Activated CD8-positive, alpha-beta memory T cell treated with anti-CD3 and anti-CD28 coated beads for 36 hours (primary cell): ENCODE measurements around the gene RSPH6A. TPM values are rescaled to one million over a fixed set of nuclear protein-coding genes. Genes with fewer than 3 reads are reported as not detected.
"Not testable (repeated sequence)": the region's sequence is repeated elsewhere in the genome, so short reads cannot be mapped to it uniquely, and the experiment has no call there.

Experiments
- CTCF ChIA-PET: fragments of 350-600 bp; sonication (Branson Sonifier 250); formaldehyde crosslinking; loops from one replicate; lab custom pipeline; 2021; ENCODE audit warnings: antibody characterized with exemption; lab: Charles Lee
- POLR2A ChIA-PET: fragments of 350-600 bp; sonication (Branson Sonifier 250); formaldehyde crosslinking; loops from one replicate; lab custom pipeline; 2021; ENCODE audit warnings: antibody characterized with exemption; lab: Charles Lee
- total RNA-seq, 2 experiments: library from RNA; stranded (reverse); gene quantifications; one replicate each; pipeline ENCODE4 v1.2.3, GENCODE V29; 2021

RSPH6A gene
- total RNA-seq, 2 experiments from 2014 or later, result 0.17 to 0.23 TPM

GRCh38 chr19:45766296-45766868 is 48.7 kb downstream of the RSPH6A start:
- ChIA-PET CTCF (interaction anchor here (1.0 kb wide), 1 partner anchor 51 kb away, joined by 3 read pairs; no protein-coding TSS in a partner anchor), POLR2A (no interaction called here)

- ChIA-PET POLR2A (no interaction called here), CTCF (no interaction called here)
These were observed 49.3 kb downstream of the RSPH6A start for GRCh38 chr19:45765702-45766295.

DNA sequence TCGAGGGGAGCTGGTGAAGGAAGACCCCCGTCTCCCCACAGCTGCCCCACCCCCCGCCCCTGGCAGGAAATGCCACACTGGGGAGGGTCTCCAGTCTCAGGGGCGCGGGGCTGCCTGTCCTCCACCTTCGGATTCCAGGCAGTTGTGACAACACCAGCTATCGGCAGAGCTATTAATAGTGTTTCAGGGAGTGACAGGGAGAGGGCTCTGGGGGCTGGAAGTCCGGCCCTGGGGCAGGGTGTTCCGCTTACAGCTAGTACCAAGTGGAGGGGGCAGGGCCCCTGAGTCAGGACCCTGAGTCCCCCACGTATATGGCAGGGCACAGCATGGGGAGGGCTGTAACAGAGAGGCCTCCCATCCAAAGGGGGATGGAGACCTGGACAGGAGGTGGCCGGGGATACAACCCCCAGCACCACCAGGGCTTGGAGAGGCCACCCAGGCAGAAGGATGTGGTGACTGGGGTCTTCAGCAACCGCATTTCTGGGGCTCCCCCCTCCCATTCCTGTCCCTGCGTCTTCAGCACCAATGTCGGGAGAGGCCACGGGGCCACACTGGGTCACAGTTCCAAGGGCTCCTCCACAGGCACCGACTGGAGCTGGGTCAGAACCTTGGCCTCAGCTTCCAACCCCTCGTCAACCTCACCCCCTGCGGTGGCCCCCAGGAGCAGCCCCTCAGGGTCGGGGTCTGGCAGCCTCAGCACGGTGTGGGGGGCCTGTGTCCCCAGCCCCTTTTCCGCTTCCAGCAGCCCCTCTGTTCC is 50.0 kb downstream of the RSPH6A start:
- POLR2A ChIA-PET, result no interaction called here
- CTCF ChIA-PET, result interaction anchor here (1.2 kb wide), 1 partner anchor 34 kb away, joined by 3 read pairs; no protein-coding TSS in a partner anchor

GRCh38 chr19:45764475-45764874 is 50.6 kb downstream of the RSPH6A start:
- CTCF ChIA-PET, result interaction anchor here (1.2 kb wide), 1 partner anchor 35 kb away, joined by 3 read pairs; no protein-coding TSS in a partner anchor
- POLR2A ChIA-PET, result no interaction called here

DNA sequence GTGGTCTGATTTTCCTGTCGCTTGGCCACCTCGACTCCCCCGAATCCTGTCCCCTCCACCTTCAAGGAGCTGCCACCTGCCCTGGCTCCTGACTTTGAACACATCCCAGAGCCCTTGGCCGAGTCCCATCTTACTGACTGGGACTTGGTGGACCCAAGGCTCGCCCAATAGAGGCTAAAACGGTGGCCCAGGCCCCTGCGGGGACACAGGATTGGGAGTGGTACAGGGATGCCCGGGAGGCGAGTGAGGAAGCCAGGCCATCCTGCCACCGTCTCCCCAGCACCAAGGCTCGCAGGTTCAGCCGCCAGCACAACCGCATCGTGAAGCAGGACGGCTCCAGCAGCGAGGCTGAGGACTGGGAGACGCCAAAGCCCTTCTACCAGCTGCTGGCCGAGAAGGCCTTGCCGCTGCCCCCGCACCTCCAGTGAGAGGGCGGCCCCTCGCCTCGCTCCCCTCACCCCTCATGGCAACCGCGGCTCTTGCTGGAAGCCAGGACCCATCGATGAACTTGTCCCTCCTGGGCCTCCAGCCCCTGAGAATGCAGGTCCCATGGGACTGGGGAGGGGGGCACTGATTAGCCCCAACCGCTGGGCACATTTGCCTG is 51.3 kb downstream of the RSPH6A start:
- CTCF ChIA-PET, result interaction anchor here (1.2 kb wide), 1 partner anchor 35 kb away, joined by 3 read pairs; no protein-coding TSS in a partner anchor
- POLR2A ChIA-PET, result no interaction called here

- POLR2A ChIA-PET, result no interaction called here
- CTCF ChIA-PET, result no interaction called here
These were observed 52.1 kb downstream of the RSPH6A start for GRCh38 chr19:45762870-45763631.

DNA sequence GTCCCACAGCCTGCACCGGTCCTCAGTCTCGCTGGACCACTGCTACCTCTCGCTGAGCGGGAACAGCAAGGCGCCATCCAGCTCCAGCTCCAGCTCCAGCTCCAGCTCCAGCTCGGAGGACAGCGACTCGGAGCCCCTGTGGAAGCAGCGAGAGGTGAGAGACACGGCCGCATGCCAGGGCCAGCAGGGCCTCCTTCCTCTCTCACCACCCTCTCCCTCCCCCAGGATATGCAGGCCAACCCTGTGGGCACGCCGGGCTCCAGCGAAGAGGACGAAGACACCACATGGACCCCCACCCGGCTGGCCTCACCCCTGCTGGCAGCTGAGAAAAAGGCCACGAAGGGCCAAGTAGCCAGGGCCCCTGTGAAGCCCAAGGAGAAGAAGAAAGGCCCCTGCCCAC is 53.4 kb downstream of the RSPH6A start:
- ChIA-PET CTCF (no interaction called here), POLR2A (interaction anchor here (0.7 kb wide), 1 partner anchor 52 kb away, joined by 6 read pairs; no protein-coding TSS in a partner anchor)

DNA sequence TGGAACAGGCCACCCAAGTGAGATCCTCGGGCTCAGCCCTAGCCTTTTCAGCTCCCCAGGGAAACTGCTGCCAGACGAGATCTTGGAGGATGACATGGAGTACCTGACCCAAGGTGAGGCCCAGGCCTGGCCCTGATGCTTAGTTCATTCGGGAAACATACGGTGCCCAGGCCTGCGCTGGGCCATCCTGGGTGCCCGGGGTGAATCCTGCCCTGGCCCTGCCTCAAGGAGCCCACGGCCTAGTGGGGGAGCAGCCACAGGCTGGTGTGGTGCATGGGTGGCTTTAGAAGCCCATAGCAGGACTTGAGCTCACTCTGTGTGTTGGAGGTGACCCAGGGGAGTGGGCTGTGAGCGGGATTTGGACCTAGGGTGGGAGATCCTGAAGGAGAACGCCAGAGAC is 56.2 kb downstream of the RSPH6A start:
- ChIA-PET POLR2A (no interaction called here), CTCF (no interaction called here)

GRCh38 chr19:45757695-45758094 is 57.4 kb downstream of the RSPH6A start:
- CTCF ChIA-PET, result interaction anchor here (1.1 kb wide), 1 partner anchor 12 kb away, joined by 3 read pairs; no protein-coding TSS in a partner anchor
- POLR2A ChIA-PET, result no interaction called here

DNA sequence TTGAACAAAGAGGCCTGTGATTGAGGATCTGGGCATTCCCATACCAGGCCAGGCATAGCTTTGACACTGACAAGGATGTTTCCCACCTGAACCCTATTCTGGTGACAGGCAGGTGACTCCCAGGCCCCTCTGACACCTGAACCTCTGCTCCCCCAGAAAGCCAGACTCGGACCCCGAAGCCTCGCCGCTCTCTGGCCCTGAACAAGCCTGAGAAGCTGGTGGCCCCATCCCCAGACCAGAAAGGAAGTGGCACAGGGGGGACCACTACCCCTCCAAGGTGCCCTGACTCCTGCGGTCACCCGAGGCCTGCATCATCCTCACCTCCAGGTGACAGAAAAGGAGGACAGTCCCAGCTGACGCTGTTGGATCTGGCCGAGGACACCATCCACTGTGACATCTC is 60.8 kb downstream of the RSPH6A start:
- CTCF ChIA-PET, result interaction anchor here (1.1 to 1.7 kb wide), 2 partner anchors 10 to 20 kb away, joined by 4 read pairs; no protein-coding TSS in a partner anchor
- POLR2A ChIA-PET, result interaction anchor here (1.1 kb wide), 1 partner anchor 78 kb away, joined by 3 read pairs; no protein-coding TSS in a partner anchor

DNA sequence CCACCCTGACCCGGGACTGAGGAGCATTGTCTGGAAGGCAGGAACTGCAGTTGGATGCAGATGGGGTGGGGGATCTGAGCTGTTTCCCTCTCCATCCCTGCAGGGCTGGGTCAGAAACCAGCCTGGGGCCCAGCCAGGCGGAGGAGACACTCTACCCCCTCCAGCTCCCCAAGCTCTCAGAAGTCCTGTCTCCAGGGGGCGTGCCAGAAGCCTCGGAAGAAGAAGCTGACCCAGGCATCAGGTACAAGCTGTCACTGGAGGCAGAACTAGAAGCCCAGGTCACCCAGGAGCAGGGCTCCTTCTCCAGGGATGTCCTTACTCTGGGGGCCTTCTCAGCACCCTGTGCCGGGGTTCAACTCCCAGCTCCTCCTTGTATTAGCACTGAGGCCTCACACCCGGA is 61.6 kb downstream of the RSPH6A start:
- ChIA-PET CTCF (interaction anchor here (1.4 to 1.7 kb wide), 2 partner anchors 9 to 63 kb away, joined by 3 to 4 read pairs; no protein-coding TSS in a partner anchor), POLR2A (interaction anchor here (1.1 kb wide), 1 partner anchor 79 kb away, joined by 3 read pairs; no protein-coding TSS in a partner anchor)

DNA sequence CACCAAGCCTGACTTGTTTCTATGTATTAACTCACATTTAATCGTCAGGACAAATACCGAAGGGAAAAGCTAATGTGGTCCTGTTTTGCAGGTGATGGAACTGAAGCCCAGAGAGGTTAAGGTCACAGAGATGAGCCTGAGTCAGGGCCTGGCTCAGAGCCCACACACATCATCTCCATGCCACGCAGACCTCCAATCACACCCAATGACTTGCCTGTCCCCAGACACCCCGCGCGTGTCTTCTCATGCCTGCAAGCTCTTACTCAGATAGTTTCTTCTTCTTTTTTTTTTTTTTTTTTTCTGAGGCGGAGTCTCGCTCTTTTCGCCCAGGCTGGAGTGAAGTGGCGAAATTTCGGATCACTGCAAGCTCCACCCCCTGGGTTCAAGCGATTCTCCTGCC is 62.5 kb downstream of the RSPH6A start:
- CTCF ChIA-PET, result interaction anchor here (1.1 to 1.4 kb wide), 2 partner anchors 16 to 64 kb away, joined by 3 to 6 read pairs; partner anchors contain the start of gene SIX5
- POLR2A ChIA-PET, result interaction anchor here (0.6 kb wide), 2 partner anchors 23 to 685 kb away, joined by 4 read pairs; no protein-coding TSS in a partner anchor

DNA sequence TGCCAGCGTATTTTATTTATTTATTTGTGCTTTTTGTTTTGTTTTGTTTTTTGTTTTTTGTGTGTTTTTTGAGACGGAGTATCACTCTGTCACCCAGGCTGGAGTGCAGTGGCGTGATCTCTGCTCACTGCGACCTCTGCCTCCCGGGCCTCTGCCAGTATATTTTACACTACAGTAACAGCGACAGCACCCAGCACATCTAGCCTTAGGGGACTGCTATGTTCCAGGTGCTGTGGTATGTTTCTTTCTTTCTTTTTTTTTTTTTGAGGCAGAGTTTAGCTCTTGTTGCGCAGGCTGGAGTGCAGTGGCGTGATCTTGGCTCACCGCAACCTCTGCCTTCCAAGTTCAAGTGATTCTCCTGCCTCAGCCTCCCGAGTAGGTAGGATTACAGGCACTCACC is 63.6 kb downstream of the RSPH6A start:
- CTCF ChIA-PET, result not testable (repeated sequence)
- POLR2A ChIA-PET, result interaction anchor here (0.6 kb wide), 1 partner anchor 952 kb away, joined by 3 read pairs; no protein-coding TSS in a partner anchor

GRCh38 chr19:45747513-45747912 is 67.6 kb downstream of the RSPH6A start:
- POLR2A ChIA-PET, result no interaction called here
- CTCF ChIA-PET, result interaction anchor here (1.8 kb wide), 1 partner anchor 23 kb away, joined by 4 read pairs; no protein-coding TSS in a partner anchor

DNA sequence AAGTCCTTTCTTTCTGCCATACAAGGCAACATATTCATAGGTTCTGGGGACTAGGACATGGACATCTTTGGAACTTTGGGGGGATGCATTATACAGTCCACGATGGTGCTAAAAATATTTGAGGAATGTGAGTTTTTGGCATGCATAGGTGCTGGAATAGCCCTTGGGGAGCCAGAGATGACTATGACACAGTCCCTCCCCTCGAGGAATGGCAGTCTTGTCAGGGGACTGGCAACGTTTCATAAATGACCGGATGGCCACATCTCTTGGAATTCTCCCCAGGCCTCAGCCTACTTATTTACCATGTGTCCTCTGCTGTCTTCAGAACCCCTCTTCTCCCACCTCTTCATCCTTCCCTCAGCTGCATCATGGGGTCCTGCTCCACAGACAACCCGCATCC is 68.2 kb downstream of the RSPH6A start:
- ChIA-PET CTCF (no interaction called here), POLR2A (no interaction called here)
